Adipocyte (in vitro differentiated cells): ENCODE measurements around the gene PRKN.
"Not testable (repeated sequence)": the region's sequence is repeated elsewhere in the genome, so short reads cannot be mapped to it uniquely, and the experiment has no call there.

Experiments
- DNase-seq: peaks from one replicate; pipeline ENCODE4 v3.0.0-alpha.2; 2015; ENCODE audit warnings: low read depth
- H3K27me3 ChIP-seq: replicated peaks from 2 replicates; pipeline ENCODE4 v1.7.0; 2013; ENCODE audit warnings: mild to moderate bottlenecking, low read length, moderate library complexity; ENCODE audit not compliant: control insufficient read depth, insufficient read depth
- H3K36me3 ChIP-seq: 2 replicates; pipeline ENCODE4 v1.7.0; 2013; ENCODE audit warnings: low read length, mild to moderate bottlenecking, moderate library complexity; ENCODE audit not compliant: control insufficient read depth, insufficient read depth, severe bottlenecking
- H3K4me1 ChIP-seq: 2 replicates; pipeline ENCODE4 v1.7.0; 2013; ENCODE audit warnings: mild to moderate bottlenecking, low read length, moderate library complexity; ENCODE audit not compliant: control insufficient read depth, insufficient read depth
- H3K4me3 ChIP-seq: 2 replicates; pipeline ENCODE4 v1.7.0; 2013; ENCODE audit warnings: mild to moderate bottlenecking, low read length, moderate library complexity
- H3K9ac ChIP-seq: 2 replicates; pipeline ENCODE4 v1.7.0; 2013; ENCODE audit warnings: mild to moderate bottlenecking, low read length, moderate library complexity
- H3K9me3 ChIP-seq: 2 replicates; pipeline ENCODE4 v1.7.0; 2013; ENCODE audit warnings: mild to moderate bottlenecking, low read length, moderate library complexity; ENCODE audit not compliant: control insufficient read depth

The PRKN gene

DNA sequence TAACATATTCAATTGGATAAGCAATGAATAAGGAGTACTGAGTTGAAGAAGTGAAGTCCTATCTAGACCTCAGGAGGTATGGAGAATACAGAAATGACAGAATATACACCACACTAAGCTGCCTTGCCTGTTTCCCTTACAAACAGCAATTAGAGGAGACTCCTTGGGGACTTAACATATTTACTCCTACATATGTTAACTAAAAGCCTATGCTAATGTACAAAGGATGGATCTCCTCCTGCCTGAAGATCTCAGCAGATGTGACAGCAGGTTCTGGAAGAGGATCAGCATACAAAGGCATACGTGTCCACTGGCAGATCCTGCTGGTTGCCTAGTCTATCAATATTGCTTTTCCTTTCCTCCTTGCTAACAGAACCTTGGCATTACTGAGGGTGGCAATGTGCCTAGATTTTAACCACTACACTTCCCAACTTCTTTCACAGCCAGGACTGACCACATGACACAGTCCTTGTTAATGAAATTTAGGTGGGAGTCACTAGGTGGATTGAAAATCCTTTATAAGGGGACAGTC, 29.6 kb downstream of the PRKN start:
- no peak for DNase-seq
- H3K4me3 ChIP-seq, result no peak overlapping the region
- H3K9ac ChIP-seq, result no peak overlapping the region
- no peaks in the 10 kb centered on the region for H3K4me1 ChIP-seq
- no peaks in the 10 kb centered on the region for H3K36me3 ChIP-seq
- no peaks in the 10 kb centered on the region for H3K27me3 ChIP-seq
- H3K9me3 ChIP-seq, result no peaks in the 10 kb centered on the region

DNA sequence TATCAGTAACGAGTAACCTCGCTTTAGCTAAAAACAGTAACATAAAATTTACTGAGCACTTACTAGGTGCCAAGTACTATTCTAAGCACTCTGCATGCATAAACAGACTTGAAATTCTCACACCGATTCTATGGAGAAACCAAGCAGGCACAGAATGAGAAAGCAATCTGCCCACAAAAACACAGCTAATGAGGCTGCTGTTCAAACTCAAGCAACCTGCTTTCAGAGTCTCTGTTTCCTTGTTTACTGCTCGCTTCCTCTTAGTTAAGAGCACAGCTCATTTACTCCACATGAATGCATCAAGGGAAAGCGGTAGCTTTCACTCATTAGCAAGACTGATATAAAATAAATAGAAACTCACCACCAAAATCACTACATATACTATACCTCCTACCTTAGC, 37.4 kb downstream of the PRKN start:
- Histone ChIP-seq H3K9ac (no peak overlapping the region), H3K27me3 (no peaks in the 10 kb centered on the region), H3K9me3 (no peaks in the 10 kb centered on the region), H3K4me1 (no peaks in the 10 kb centered on the region), H3K4me3 (no peak overlapping the region), H3K36me3 (no peaks in the 10 kb centered on the region)
- no peak for DNase-seq

DNA sequence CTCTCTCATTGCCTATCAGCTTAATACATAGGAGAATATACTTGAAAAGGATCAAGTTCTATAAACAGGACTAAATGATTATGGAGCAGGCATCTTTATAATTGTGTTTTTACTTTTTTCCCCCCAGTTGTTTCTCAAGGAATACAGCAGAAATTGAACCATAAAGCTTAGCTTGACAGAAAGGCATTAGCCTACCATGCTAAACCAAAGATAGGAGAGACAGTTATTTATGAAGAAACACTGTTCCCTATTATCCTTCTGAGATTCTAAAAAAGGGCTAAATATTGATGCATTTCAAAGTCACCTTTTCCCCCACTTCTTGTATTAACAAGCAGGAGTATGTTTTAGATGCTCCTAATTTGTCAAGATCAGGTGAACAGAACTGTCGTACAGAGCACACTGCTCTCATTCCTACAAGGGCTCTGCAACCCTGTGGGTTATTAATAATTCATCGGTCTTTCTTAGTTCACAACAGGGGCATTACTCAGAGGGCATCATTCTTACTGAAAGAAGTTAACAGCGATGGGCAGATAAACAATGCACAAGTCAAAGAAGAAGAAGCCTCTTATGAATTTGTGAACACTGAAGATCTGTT, 38.7 kb downstream of the PRKN start:
- H3K27me3 ChIP-seq, result no peaks in the 10 kb centered on the region
- H3K9me3 ChIP-seq, result no peaks in the 10 kb centered on the region
- H3K9ac ChIP-seq, result no peak overlapping the region
- H3K4me3 ChIP-seq, result no peak overlapping the region
- no peaks in the 10 kb centered on the region for H3K4me1 ChIP-seq
- DNase-seq, result no peak
- no peaks in the 10 kb centered on the region for H3K36me3 ChIP-seq

DNA sequence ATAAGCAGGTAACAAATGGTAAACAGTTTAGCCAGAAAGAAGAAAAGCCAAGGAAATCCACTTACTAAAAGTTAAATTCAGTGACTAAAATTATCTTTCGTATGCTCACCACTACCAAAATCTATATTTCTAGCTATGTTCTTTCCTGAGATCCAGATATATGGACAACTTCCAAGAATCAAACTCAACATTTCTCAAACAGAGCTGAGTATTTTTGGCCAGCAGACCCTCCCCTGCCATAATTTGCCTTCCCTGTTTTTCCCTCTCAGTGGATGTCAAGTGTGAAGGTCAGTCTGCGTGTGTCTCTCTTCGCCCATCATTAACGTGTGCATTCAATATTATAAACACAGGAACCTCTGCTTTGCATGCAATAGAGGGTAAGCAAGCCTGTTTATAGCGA, 42.0 kb downstream of the PRKN start:
- H3K36me3 ChIP-seq, result no peaks in the 10 kb centered on the region
- no peak overlapping the region for H3K9ac ChIP-seq
- H3K4me1 ChIP-seq, result peaks cover 6% of the 10 kb centered on the region
- H3K9me3 ChIP-seq, result no peaks in the 10 kb centered on the region
- no peaks in the 10 kb centered on the region for H3K27me3 ChIP-seq
- no peak overlapping the region for H3K4me3 ChIP-seq
- no peak for DNase-seq

DNA sequence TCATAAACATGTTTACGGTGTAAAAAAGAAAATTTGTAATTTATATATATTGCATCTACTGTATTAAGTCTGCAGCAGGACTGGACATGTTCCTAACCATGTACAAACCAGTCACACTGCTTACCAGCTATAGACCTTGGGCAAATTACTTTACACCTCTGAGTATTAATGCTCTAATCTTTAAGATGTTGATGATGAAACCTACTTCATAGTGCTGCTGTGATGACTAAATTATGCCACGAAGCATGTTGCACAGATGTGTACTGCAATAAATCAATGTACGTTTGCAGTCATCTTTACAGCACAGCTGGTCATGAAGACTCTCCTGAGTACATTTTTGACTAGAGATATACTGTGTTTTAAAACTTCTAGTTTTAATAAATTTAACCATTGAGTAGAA, 42.6 kb downstream of the PRKN start:
- no peak overlapping the region for H3K9ac ChIP-seq
- no peaks in the 10 kb centered on the region for H3K9me3 ChIP-seq
- DNase-seq, result no peak

DNA sequence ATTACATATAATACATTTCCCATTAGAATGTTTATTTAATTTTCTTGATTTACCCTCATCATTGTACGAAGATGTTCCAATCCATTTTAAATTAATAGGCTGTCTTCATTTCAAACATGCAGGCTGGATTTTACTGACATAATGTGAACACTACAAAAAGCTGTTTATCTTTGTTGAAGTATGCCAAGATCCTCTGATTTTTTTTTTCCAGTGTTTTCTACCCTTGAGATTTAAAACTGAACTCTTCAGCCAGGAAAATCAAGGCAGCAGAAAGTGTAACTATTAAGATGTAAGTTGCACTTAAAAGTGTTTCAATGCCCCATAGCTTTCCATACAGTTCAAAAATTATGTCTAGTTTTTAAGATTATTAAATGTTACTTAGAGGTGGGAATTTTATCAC, 43.5 kb downstream of the PRKN start:
- H3K4me1 ChIP-seq, result peaks cover 6% of the 10 kb centered on the region
- H3K27me3 ChIP-seq, result no peaks in the 10 kb centered on the region
- H3K4me3 ChIP-seq, result no peak overlapping the region
- H3K9ac ChIP-seq, result no peak overlapping the region
- no peaks in the 10 kb centered on the region for H3K9me3 ChIP-seq
- no peak for DNase-seq
- no peaks in the 10 kb centered on the region for H3K36me3 ChIP-seq

More for the DNA sequence above, 42.6 kb downstream of the PRKN start:
- H3K36me3 ChIP-seq, result no peaks in the 10 kb centered on the region
- H3K27me3 ChIP-seq, result no peaks in the 10 kb centered on the region
- H3K4me3 ChIP-seq, result no peak overlapping the region
- H3K4me1 ChIP-seq, result peaks cover 6% of the 10 kb centered on the region

DNA sequence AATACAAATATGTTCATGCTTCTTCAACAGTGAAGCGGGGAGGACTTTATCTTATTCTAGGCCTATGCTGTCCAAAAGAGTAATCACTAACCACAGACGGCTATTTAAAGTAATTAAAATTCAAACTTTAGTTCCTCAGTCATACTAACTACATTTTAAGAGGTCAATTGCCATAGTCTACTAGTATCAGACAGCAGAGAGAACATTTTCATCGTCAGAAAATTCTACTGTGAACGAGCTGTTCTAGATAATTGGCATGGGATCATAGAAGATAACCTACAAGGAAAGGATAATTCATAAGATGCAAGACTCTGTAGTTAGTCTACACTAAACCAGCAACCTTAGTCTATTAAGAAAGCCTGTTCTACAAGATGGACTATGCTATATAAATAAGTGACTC, 44.4 kb downstream of the PRKN start:
- Histone ChIP-seq H3K9ac (no peak overlapping the region), H3K4me3 (no peak overlapping the region), H3K9me3 (no peaks in the 10 kb centered on the region), H3K36me3 (no peaks in the 10 kb centered on the region), H3K4me1 (peaks cover 6% of the 10 kb centered on the region), H3K27me3 (no peaks in the 10 kb centered on the region)
- DNase-seq, result no peak

DNA sequence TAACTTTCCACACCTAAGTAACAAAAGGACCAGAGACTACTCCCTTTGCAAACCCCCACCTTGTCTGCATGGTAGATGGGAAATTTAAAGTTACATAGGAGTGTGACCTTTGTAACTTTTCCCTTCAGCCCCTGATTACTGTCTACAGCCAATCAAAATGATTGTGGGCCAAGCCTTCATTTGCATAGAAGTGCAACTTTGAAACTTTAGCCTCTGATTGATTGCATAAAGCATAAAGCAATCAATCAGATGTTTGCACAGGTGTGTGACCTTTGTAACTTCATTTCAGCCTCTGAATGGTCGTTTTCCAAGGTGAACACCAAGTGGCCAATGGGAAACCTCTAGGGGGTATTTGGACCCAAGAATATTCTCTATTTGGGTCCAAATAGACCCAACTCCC, 46.1 kb downstream of the PRKN start:
- DNase-seq, result no peak
- H3K27me3 ChIP-seq, result no peaks in the 10 kb centered on the region
- H3K9ac ChIP-seq, result no peak overlapping the region
- no peaks in the 10 kb centered on the region for H3K36me3 ChIP-seq
- peaks cover 6% of the 10 kb centered on the region for H3K4me1 ChIP-seq
- no peak overlapping the region for H3K4me3 ChIP-seq
- no peaks in the 10 kb centered on the region for H3K9me3 ChIP-seq

DNA sequence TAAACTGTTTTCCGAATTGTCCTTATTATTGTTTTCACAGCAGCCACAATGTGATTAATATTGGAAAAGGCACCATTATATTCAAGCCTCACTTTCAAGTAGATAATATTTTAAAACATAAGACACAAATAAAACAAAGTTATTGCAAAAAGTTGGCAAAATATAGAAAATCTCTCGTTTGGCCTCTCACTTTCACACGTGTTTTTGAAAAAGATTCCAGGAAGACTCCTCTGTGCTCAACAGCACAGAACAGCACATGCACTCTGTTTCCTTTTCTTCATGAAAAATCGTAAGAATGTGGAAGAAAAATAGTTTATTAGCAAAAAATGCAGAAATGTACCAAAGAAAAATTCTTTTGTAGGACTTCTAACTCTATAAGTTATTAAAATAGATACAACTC, 46.7 kb downstream of the PRKN start:
- no peaks in the 10 kb centered on the region for H3K36me3 ChIP-seq
- no peak for DNase-seq

DNA sequence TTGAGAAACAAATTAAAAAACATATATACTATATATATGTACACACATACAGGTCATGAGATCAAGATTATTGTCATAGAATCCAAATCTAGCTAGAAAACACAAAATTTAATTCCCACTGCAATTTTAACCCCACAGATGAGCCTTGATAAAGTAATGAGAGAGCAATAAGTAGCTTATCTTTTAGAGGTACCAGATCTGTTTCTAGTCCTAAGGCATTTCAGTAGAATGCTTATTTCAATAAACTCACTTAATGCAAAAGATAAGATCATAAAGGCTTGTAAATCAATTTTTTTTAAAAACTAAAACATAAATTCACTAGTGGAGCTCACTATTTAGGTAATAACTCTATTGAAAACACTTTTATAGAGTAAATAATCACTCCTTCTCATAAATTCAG, 47.2 kb downstream of the PRKN start:
- H3K9ac ChIP-seq, result no peak overlapping the region
- H3K27me3 ChIP-seq, result no peaks in the 10 kb centered on the region
- no peaks in the 10 kb centered on the region for H3K9me3 ChIP-seq
- H3K4me1 ChIP-seq, result peaks cover 6% of the 10 kb centered on the region
- no peak for DNase-seq
- H3K36me3 ChIP-seq, result no peaks in the 10 kb centered on the region
- no peak overlapping the region for H3K4me3 ChIP-seq

More for the DNA sequence above, 46.7 kb downstream of the PRKN start:
- peaks cover 6% of the 10 kb centered on the region for H3K4me1 ChIP-seq
- H3K9ac ChIP-seq, result no peak overlapping the region
- no peaks in the 10 kb centered on the region for H3K9me3 ChIP-seq
- H3K27me3 ChIP-seq, result no peaks in the 10 kb centered on the region
- H3K4me3 ChIP-seq, result no peak overlapping the region

DNA sequence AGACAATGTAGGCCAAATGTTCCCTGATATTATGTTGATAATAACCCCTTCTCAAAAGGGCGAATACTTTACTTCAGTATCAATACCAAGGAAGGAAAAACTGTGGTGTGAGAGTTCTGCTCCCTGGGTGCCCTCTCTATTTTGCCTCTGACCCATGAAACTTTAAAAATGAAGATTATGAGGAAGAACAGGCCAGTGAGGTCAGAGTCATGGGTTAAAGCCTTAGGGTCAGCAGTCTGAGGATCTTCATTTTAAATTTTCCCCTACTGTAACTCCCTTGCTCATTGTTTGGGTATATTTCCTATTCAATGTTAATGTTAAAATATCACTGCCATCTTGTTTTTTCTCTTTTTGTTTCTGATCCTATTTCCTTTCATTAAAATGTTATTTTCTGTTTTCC, 47.9 kb downstream of the PRKN start:
- H3K9me3 ChIP-seq, result no peaks in the 10 kb centered on the region
- no peaks in the 10 kb centered on the region for H3K36me3 ChIP-seq
- no peak overlapping the region for H3K9ac ChIP-seq
- DNase-seq, result no peak
- H3K4me1 ChIP-seq, result peaks cover 6% of the 10 kb centered on the region
- H3K4me3 ChIP-seq, result no peak overlapping the region
- H3K27me3 ChIP-seq, result no peaks in the 10 kb centered on the region

DNA sequence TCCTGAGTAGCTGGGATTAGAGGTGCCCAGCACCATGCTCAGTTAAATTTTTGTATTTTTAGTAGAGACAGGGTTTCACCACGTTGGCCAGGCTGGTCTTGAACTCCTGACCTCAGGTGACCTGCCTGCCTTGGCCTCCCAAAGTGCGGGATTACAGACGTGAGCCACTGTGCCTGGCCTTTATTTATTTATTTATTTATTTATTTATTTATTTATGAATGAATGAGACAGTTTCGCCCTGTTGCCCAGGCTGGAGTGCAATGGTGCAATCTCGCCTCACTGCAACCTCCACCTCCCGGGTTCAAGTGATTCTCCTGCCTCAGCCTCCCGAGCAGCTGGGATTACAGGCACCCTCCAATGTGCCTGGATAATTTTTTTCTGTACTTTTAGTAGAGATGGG, 48.7 kb downstream of the PRKN start:
- not testable (repeated sequence) for H3K36me3 ChIP-seq, H3K9ac ChIP-seq, H3K4me3 ChIP-seq, H3K9me3 ChIP-seq, H3K4me1 ChIP-seq, DNase-seq, H3K27me3 ChIP-seq
